GM19238 (cell line): Measurements from ENCODE around the gene TNNI3.
"Not testable (repeated sequence)": the region's sequence is repeated elsewhere in the genome, so short reads cannot be mapped to it uniquely, and the experiment has no call there.

Experiments used
- DNase-seq: peaks from one replicate; pipeline ENCODE4 v3.0.0; 2011; ENCODE audit warnings: low spot score; ENCODE audit not compliant: insufficient read length

TNNI3 gene

GRCh38 chr19:55157064-55157908 is at the start of gene TNNI3:
TSS of gene TNNI3 (minus strand) at chr19:55157732. CDS start at chr19:55157589, 143 bp downstream.
- no peak for DNase-seq

- no peak for DNase-seq
These were observed 49.4 kb upstream of the TNNI3 start for GRCh38 chr19:55206664-55207500.

DNA sequence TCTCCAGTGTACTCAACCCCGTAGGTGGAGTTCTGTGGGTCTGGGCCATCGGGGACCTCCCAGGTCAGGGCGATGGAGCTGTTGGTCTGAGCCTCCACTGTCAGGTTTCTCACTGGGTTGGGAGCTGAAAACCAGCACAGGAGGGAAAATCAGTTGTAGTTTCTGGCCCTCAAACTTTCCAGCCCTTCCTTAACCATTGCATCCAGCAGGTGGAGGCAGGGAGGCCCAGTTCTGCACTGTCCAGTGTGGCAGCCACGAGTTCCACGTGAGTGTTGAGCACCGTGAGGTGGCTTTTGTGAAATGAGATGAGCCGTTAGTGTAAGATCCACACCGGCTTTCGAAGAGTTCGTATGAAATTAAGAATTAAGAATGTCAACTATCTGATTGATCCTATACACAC is 44.7 kb upstream of the TNNI3 start:
- DNase-seq = not testable (repeated sequence)

DNA sequence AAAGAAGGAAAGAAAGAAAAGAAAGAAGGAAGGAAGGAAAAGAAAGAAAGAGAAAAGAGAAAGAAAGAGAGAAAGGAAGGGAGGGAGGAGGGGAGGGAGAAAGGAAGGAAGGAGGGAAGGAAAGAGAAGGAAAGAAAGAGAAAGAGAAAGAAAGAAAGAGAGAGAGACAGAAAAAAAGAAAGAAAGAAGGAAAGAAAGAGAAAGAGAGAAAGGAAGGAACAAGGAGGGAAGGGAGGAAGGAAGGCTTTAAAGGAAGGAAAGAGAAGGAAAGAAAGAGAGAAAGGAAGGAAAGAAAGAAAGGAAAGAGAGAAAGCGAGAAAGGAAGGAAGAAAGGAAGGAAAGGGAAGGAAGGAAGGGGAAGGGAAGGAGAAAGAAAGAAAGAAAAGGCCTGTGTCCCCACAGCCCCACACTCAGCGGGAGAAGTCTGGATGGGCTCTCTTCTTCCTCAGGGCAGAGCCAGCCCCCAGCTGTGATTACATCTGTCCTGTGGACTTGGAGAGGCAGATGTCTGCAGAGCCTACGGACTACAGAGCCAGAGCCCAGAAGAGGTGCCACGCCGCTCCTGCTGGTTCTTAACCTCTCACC is 42.2 kb upstream of the TNNI3 start:
- DNase-seq = no peak

DNA sequence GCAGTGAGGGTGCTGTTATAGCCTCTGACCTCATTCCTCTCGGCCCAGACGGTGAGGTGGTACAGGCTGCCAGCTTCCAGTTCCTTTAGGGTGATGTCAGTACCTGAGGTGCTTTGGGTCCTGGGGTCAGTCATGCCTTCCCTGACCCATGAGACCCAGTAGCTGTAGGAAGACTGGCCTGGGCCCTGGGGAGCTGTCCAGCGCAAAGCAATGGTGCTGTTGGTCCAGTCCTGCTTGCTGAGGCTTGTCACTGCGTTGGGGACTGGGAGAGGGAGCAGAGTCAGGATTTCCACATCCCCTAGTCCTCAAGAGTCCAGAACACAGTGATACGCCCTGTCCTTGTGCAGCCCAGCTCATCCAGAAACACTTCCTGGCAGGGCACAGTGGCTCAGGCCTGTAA is 41.1 kb upstream of the TNNI3 start:
- DNase-seq = no peak

GRCh38 chr19:55197528-55197927 is 40.0 kb upstream of the TNNI3 start:
- no peak for DNase-seq

GRCh38 chr19:55196803-55197202 is 39.3 kb upstream of the TNNI3 start:
- DNase-seq = no peak

- no peak for DNase-seq
These were observed 35.9 kb upstream of the TNNI3 start for GRCh38 chr19:55193481-55193880.

DNA sequence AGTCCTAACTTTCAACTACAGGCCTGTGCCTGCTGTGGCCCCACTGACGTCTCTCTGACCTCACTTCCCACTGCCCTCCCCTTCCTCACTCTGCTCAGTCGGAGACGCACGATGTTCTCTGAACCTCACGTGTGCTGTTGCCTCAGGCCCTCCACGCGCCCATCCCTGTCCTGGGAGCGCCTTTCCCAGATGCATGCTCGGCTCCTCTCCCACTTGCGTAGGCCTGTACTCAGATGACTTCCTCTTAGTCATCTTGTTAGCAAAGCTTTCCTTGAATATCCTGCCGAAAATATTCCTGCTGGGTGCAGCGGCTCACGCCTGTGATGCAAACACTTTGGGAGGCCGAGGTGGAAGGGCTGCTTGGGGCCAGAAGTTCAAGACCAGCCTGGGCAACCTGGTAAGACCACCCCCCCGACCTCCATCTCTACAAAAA is 31.9 kb upstream of the TNNI3 start:
- no peak for DNase-seq

DNA sequence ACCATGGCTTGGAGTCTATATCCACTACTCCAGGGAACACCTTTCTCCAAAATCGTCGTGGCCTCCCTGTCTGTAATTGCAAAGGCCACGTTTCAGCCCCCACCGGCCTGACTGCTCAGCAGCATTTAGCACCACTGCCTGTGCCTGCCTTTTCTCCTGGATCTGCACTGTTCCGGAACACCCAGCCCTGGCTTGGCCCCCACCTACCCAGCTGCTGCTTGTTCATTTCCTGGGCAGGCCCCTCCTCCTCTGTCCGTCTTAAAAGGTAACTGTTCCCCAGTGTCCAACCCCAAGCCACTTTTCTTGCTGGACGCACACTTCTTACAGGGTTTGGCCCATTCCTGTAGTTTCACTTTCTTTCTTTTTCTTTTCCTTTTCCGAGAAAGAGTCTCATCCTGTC is 31.1 kb upstream of the TNNI3 start:
- no peak for DNase-seq

- DNase-seq = no peak
These were observed 28.5 kb upstream of the TNNI3 start for GRCh38 chr19:55186080-55186479.

DNA sequence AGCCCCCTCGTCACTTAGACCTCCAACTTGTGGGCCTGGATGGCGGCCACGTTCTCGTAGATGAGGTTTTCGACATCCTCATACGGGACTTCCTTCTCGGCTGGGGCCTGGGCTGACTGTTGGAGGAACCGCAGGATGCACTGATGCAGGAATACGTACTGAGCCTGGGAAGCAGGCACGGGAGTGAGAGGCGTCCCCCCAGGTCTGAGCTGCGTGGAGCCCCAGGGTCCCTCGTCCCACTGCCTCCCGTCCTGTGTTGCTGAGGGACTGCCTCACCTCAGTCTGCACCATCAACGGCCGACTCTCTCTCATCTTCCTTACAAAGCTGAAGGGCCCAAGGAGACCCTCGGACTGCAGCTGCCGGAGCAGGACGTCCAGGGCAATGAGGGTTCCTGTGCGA is 24.2 kb upstream of the TNNI3 start:
- DNase-seq = no peak

DNA sequence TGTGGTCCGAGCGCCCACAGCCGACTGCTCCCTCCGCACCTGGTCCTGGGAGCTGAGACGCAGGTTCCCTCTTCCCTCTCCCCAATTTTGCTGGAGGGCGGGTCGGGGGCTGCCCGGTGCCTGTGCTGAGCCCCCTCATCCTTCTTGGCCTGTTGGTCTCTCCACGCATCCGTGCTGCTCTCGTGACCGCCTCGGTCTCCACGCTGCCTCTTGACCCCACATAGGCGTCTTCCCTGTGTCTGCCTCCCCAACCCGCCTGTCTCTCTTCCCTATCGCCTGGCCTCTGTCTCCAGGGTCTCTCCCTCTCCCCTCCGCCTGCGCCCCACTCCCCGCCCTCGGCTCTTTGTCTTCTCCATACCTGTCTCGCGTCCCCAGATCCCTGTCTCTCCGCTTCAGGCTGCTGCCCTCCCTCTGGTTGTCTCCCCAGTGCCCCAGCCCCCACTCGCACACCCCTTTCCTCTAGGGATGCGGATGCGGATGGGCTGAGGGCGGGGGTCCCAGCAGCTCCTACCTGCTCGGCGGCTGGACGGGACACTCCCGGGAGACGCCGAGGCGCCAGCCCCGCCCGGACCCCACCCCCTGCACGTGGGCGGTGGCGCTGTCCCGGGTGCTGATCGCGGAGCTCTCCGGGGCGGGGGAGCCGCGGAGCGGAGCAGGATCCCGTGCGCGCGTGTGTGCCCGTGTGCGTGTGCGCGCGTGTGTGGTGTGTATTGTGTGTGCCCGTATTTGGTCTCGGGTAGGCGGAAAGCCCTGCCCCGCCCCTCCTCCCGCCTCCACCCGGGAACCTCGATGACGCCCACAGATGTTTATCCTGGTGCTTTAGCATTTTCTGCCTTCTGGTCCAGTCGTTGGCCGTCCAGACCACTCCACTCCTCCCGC is 22.3 kb upstream of the TNNI3 start, which contains the start of gene SYT5:
Gene SYT5, minus strand, starts transcription at position 684 of the 879 bp plus-strand sequence. CDS start 1,248 bp downstream, outside the sequence.
- DNase-seq = peak; percentile 57

DNA sequence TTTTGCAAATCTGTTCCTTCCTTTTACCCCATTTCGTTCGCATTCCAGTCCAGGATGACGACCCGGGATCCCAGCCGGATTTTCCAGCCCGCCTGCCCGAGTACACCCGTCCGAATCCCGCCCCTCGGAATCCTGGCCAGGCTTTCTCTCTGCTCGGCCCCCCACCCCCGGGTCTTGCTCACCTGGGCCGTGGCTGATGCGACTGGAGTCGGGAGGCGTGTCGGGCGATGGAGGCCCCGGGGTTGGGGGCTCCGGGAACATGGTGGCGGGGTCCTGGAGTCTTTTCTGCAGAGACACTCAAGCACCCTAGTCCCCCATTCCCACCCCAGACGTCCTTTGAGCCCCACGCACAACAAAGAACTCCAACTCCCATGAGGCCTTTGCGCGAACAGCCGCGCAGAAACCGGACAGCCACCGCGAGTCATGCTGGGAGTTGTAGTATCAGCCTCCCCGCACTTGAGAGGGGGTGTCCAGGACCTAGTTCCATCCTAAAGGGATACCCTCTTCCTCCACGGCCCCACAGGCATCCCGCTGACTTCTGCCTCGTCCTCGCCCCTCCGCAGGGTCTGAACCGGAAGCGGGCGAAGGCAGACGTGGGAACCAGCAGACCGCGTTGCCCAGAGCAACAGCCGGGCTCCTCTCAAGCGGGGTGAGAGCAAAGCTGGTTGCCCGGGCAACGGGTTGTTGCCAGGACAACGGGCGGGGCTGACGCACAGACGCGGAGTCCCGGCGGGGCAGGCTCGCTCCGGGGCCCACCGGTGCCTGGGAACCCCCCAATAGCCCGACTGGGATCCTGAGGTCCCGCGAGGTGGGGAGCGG is 21.5 kb upstream of the TNNI3 start:
- DNase-seq = peak; percentile 97

- no peak for DNase-seq
These were observed 18.5 kb upstream of the TNNI3 start for GRCh38 chr19:55176076-55176475.

- no peak for DNase-seq
These were observed 17.8 kb upstream of the TNNI3 start for GRCh38 chr19:55175117-55175867.

- DNase-seq = no peak
These were observed 17.0 kb upstream of the TNNI3 start for GRCh38 chr19:55174425-55175116.

DNA sequence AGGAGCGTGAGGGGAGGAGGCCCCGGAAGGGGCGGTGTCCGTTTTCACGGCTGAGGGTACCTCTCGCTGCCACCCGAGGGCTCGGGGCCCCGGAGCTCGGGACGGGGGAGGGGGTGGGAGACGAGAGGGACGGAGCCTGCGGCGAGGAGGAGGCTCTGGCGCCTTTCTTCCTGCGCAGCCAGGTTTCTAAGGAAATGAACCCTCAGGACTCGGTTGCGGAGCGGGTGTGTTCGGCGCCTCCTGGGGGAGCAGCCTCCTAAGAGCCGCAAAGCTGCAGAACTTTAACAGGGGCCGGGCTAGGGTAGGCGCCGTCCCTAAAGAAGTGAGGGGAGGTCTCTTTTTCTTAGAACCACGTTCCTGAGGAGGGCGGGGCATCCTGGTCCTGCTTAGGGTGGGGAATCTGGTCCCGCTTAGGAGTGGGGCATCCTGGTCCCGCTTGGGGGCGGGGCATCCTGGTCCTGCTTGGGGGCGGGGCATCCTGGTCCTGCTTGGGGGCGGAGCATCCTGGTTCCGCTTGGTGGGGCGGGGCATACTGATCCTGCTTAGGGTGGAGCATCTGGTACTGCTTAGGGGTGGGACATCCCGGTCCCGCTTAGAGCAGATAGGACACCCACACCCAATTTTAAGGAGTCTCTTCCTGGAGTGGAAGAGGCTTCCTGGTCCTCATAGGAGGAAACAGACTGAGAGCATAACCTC is 16.3 kb upstream of the TNNI3 start:
- DNase-seq = no peak
